ENCODE data around the gene KCNK16.
A peak's percentile ranks its signal among the peaks of the same experiment; 100 is the strongest.

The KCNK16 gene

GRCh38 chr6:39322306-39322850 lies at the start of gene KCNK16:
Gene KCNK16 (minus strand): TSS chr6:39322702. CDS start chr6:39322540, 162 bp downstream.
- no peak for DNase-seq

GRCh38 chr6:39370390-39370789 lies 47.9 kb upstream of the KCNK16 start:
- DNase-seq: no peak

GRCh38 chr6:39369987-39370386 lies 47.5 kb upstream of the KCNK16 start:
- no peak for DNase-seq

- no peak for DNase-seq
These were observed 45.2 kb upstream of the KCNK16 start for GRCh38 chr6:39367700-39368099.

GRCh38 chr6:39366931-39367618 lies 44.6 kb upstream of the KCNK16 start:
- no peak for DNase-seq

GRCh38 chr6:39365281-39366074 lies 43.0 kb upstream of the KCNK16 start:
- no peak for DNase-seq

GRCh38 chr6:39363280-39363679 lies 40.8 kb upstream of the KCNK16 start:
- no peak for DNase-seq

GRCh38 chr6:39362487-39362865 lies 40.0 kb upstream of the KCNK16 start:
- DNase-seq: no peak

GRCh38 chr6:39361657-39362486 lies 39.4 kb upstream of the KCNK16 start:
- DNase-seq: peak; percentile 23

GRCh38 chr6:39360378-39360777 lies 37.9 kb upstream of the KCNK16 start:
- no peak for DNase-seq

- DNase-seq: no peak
These were observed 35.6 kb upstream of the KCNK16 start for GRCh38 chr6:39357998-39358686.

- no peak for DNase-seq
These were observed 31.3 kb upstream of the KCNK16 start for GRCh38 chr6:39353698-39354315.

GRCh38 chr6:39350723-39351505 lies 28.4 kb upstream of the KCNK16 start:
- DNase-seq: no peak

- DNase-seq: no peak
These were observed 26.2 kb upstream of the KCNK16 start for GRCh38 chr6:39348740-39349139.

GRCh38 chr6:39347906-39348585 lies 25.5 kb upstream of the KCNK16 start:
- DNase-seq: peak; percentile 58

- DNase-seq: no peak
These were observed 24.7 kb upstream of the KCNK16 start for GRCh38 chr6:39347206-39347605.

GRCh38 chr6:39344821-39345280 lies 22.3 kb upstream of the KCNK16 start:
- no peak for DNase-seq

GRCh38 chr6:39343396-39343870 lies 20.9 kb upstream of the KCNK16 start:
- DNase-seq: no peak

GRCh38 chr6:39342692-39343395 lies 20.3 kb upstream of the KCNK16 start:
- no peak for DNase-seq

GRCh38 chr6:39341937-39342336 lies 19.4 kb upstream of the KCNK16 start:
- DNase-seq: no peak

All from activated CD8-positive, alpha-beta memory T cell treated with anti-CD3 and anti-CD28 coated beads, Interleukin-2, amount 50 U/mL, for 4 hours (primary cell).